Ecto neural progenitor cell (in vitro differentiated cells): ENCODE measurements around the gene OR4A47.
"Not testable (repeated sequence)": the region's sequence is repeated elsewhere in the genome, so short reads cannot be mapped to it uniquely, and the experiment has no call there.

Experiments used
- DNase-seq: peaks from one replicate; pipeline ENCODE4 v3.0.0-alpha.2; 2018; ENCODE audit warnings: low spot score

OR4A47 gene

GRCh38 chr11:48488493-48488892 lies at the start of gene OR4A47:
Gene OR4A47, plus strand, starts transcription at chr11:48488793. Its CDS starts 0 bp downstream, at chr11:48488793.
- not testable (repeated sequence) for DNase-seq

- DNase-seq = not testable (repeated sequence)
Observed at GRCh38 chr11:48455909-48456308, 32.7 kb upstream of the OR4A47 start.

- not testable (repeated sequence) for DNase-seq
Observed at GRCh38 chr11:48473966-48474365, 14.6 kb upstream of the OR4A47 start.

- DNase-seq = not testable (repeated sequence)
Observed at GRCh38 chr11:48474703-48475102, 13.9 kb upstream of the OR4A47 start.

DNA sequence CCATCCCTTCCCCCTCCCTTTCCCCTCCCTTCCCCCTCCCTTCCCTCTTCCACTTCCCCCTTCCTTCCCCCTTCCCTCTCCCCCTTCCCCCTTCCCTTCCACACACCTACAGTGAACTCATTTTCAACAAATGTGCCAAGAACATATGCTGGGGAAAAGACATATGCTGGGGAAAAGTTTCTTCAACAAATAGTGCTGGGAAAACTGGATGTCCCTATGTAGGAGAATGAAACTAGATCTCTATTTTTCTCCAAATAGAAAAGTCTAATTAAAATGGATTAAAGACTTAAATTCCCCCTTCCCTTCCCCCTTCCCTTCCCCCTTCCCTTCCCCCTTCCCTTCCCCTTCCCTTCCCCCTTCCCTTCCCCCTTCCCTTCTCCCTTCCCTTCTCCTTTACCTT lies 17.6 kb downstream of the OR4A47 start:
- DNase-seq = not testable (repeated sequence)

DNA sequence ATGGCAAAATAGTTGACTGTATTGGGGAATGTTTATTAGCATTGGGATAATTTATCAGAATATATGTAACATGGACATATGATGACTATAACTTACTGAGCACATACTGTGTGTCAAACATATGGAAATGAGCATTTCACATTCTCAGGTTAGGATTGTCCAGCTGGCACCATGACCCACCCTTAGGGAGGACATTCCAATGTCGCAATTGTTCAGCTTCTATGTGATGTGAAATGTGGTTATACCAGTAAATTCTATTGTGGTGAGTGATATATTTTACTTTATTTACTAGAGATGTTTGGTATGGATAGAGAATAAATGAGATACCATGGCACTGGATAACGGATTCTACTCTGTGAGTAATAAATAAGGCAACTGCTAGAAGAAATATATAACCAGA lies 50.4 kb downstream of the OR4A47 start:
- no peak for DNase-seq
